Stromal cell of bone marrow (primary cell): ENCODE measurements around the gene BMP3.

ENCODE experiments used
- DNase-seq: peaks from one replicate; pipeline ENCODE4 v3.0.0-alpha.2; 2012; ENCODE audit warnings: low read depth

BMP3 gene

DNA sequence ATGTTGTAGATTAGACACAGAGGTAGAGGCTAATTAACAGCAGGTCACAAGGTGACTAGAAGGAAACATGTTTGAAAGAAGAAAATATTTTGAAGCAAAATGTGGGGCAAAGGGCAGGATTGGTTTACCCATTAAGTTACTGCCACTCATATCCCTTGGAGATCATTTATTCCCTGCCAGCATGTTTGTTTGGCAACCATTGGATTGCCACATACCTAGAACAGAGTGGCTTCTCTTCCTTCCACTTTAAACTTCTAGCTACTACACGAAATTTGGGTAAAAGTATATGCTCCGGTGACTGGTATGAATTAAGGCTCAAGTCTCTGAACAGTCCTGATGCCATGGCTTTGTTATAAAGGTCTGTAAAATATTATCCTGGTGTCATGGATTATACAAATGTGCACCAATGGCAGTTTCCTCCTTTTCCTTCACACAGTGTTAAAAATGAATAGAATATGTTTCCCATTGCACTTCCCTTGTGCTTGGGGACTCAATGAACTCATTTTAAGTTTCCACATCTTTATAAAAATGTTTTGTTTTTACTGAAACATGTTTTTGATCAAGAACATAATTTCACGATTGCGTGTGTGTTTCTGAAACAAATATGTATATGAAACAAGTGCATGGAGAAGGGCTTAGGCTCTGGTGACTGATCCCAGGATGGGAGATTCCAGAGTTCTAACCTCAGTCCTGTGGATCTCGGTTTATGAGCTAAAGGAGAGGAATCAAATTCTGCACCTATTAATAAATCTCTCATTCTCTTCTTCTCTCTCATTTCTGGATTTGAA lies 12.3 kb downstream of the BMP3 start:
- no peak for DNase-seq

DNA sequence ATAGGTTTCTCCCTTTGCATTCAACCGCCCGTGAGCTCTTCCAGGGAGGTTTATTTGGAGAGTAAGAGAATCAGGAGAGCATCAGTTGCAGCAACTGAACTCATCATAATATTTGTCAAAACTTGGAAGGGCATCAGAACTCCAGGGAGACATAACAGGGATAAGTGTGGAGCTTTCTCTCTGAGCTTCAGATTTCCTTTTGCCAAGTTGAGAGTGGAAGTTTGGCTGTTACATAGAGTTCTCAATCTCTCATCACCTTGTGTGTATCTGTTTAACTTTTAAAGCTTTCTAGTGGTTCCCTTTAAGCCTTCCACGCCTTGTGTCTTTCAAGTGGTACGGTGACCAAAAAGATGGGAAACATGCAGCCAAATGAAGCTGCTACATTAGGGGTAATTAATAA lies 18.8 kb downstream of the BMP3 start:
- DNase-seq: no peak

DNA sequence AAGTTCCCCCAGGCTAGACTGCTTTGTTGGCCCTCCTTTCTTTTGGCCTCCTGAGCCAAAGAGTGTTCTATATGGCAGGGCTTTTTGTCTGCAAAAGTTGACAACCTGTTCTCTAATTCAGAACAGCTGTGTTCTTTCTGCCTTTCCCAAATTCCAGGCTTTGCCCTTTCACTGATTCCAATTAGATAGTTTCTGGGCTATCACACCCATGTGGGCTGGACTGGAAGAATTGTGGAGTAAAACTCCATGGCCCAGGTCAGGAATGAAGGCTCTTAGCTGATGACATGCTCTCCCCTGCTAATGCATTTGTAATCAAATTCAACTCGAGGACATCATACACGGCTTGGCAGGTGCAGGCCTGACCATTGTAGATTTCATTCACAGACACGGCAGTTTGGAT lies 19.4 kb downstream of the BMP3 start:
- DNase-seq: no peak

DNA sequence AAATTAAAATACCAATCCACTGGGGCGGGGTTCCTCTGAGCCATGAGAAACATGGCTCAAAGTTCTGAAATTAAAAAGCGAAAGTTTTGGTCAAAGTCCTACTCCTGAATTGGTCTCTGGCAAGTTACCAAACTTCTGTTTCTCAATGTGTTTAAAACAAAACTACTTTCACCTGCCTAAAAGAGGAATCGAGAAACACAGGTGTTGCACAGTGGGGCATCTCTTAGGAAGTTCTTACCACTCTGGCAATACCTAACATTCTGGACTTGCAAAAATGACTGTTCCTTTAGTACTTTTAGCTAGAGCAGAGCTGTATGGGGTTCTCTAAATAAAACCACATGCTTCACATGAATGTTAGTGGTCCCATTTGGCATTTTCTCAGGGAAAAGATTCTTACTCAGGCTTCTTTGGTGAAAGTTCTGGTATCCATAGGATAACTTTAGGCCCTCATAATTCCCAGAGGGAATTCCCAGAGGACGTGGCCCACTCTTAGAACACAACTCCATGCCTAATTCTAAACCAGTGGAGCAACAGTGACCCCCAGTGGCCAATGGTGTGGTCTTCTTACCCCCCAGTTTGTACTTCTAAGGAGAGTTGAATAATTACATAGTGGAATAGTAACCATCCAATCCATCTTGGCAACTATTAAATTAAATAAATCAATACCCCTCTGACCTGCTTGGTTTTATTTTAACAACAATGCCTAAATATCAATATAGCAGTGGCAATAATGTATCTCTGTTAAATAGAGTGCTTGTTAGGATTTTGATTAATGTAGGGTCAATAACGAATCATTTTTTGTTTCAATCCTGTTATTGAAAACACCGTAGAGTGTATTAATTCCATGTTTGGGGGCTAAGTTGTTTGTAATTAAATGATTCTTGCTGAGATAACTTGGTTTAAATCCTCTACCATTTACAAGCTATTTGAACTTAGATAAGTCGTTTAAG lies 21.9 kb downstream of the BMP3 start:
- DNase-seq: no peak

GRCh38 chr4:81058621-81059020 lies 28.1 kb downstream of the BMP3 start:
- DNase-seq: no peak

DNA sequence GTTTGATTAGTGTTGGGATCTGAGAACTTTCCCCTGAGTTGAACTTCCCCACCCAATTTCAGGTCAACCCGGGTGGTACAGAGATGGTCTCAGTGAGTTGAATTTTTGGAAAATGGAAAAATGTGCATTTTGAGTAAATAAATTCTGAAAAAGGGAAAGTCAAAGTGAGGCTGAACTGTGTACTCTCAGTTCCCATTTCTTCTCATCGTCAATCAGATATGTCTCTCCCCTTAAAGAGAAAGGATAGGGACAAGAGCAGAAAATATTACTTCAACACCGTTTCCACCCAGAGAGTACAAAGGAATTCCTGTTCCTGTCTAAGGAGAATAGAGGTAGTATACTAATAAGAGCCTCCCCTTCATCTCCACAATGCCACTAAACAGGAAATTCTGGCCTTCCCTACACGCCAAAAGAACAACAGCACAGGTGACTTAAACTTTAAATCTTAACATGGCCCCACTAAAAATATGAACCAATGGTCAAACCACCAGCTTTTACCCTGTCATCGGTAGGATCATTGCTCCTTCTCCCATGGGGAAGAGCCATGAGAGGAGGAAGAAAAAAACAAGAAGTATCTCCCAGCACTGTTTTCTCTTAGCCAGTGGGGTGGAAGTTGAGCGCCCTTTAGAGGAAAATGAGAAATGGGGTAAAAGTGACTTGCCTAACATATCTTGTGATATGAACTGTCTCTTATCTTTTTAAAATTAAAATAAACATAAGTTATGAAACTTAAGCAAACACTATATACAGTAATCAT lies 30.3 kb downstream of the BMP3 start:
- DNase-seq: no peak

DNA sequence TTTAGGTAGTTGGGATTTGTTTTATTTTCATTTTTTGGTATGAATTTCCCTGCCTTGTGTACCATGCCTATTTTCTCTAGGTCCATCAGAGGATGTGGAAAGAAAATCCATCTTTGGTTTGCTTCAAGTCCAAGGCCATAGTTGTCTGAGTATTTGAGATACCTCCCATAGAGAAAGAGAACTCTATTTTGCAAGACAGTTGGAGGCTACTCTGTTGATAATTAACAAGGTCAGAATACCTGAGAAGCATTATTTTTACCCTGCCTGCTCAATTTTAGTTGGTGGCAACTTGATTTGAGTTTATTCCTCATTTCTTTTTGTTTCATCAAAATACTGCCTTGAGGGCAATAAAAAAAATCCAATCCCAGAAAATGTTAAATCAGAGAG lies 30.8 kb downstream of the BMP3 start:
- DNase-seq: no peak

DNA sequence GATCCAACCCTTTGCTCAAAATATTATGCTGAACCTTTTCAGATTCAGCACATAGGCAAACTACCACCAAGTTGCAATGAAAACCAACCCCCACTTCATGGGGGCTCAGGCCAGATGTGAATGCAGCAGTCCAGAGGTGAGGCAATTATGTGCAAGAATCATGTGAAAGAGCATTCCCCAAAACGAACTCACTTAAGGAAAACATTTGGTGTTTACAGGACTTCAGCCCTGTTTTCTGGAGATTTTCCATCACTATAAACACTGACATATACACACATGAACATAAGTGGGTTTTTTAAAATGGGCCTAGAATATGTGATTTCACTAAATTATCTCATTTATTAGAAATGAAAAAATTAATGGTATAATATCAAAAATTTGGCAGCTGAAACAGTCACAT lies 31.5 kb downstream of the BMP3 start:
- no peak for DNase-seq

DNA sequence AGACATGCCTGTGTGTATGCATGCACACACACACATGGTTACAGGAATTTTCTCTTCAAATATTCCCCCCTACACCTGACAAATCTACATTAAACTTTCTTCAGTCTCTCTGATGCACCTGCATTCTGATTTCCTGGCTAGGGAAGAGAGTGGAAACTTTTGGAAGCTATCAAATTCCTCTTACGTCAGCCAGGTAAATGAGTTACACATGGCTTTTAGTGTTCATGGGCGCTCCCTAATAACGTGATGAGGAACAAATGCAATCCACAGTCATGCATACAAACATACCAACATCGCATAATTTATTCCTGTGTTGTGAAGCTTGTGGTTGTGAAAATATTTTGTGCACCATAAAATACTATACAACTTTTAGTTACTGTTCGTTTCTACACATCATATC lies 34.9 kb downstream of the BMP3 start:
- no peak for DNase-seq

GRCh38 chr4:81069706-81070331 lies 39.3 kb downstream of the BMP3 start:
- peak; percentile 70 for DNase-seq

DNA sequence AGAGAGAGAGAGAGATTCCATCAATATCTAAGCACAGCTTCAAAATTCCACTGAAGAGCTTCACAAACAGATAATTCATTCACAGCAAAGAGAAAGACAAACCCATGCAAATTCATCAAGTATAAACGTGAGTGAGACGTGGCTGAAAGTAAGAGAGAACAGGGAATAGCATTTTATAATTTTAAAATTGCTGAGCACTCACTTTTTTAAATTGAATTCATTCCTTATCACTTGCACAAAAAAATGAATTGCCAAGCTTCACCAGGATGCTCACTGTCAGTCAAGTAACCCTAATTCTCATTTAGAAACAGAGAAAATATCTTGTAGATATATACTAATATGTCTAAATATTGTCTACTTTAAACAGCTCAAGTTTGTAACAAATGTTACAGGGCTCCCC lies 40.5 kb downstream of the BMP3 start:
- no peak for DNase-seq

DNA sequence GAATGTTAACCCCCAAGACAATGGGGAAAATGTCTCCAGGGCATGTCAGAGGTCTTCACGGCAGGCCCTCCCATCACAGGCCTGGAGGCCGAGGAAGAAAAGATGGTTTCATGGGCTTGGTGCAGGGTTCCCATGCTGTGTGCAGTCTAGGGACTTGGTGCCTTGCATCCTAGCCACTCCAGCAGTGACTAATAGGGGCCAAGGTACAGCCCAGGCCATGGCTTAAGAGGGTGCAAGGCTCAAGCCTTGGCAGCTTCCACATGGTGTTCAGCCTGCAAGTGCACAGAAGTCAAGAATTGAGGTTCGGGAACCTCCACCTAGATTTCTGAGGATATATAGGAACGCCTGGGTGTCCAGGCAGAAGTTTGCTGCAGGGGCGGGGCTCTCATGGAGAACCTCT lies 50.6 kb downstream of the BMP3 start:
- no peak for DNase-seq

- DNase-seq: peak; percentile 15
These were observed 53.5 kb downstream of the BMP3 start for GRCh38 chr4:81084029-81084428.

- DNase-seq: peak; percentile 1
These were observed 54.1 kb downstream of the BMP3 start for GRCh38 chr4:81084634-81085033.

- peak; percentile 15 for DNase-seq
These were observed 54.8 kb downstream of the BMP3 start for GRCh38 chr4:81085291-81085690.

- no peak for DNase-seq
These were observed 55.5 kb downstream of the BMP3 start for GRCh38 chr4:81085979-81086378.

GRCh38 chr4:81093720-81094401 lies 63.4 kb downstream of the BMP3 start:
- DNase-seq: no peak

GRCh38 chr4:81095389-81095788 lies 64.9 kb downstream of the BMP3 start:
- no peak for DNase-seq

DNA sequence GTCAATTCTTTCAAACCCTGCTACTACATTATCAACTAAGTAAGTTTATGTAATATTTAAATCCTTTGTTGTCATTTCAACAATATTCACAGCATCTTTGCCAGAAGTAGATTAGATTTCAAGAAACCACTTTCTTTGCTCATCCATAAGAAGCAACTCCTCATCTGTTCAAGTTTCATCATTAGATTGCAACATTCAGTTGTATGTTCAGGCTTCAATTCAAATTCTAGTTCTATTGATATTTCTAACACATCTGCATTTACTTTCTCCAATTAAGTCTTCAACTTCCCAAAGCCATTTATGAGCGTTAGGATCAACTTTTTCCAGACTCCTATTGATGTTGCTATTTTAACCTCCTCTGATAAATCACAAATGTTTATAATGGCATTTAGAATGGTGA lies 66.1 kb downstream of the BMP3 start:
- no peak for DNase-seq

GRCh38 chr4:81102107-81102506 lies 71.6 kb downstream of the BMP3 start:
- DNase-seq: no peak

GRCh38 chr4:81106150-81106549 lies 75.6 kb downstream of the BMP3 start:
- DNase-seq: no peak
